ENCODE data around the gene CD2.

GRCh38 chr1:116795482-116795829 is 41.2 kb downstream of the CD2 start:
- TF ChIP-seq CTCF (conservative IDR thresholded peaks at IDR 0.05 in 1 of 2, IDR thresholded peaks at IDR 0.05 in 1 of 2; ENCODE audit: low read depth in 1 of 2, low read length in 2 of 2) (no peak), EZH2 (IDR thresholded peaks at IDR 0.05; ENCODE audit: low read length, missing control alignments) (no peak)

Data from fibroblast of lung (primary cell).